Rectal smooth muscle tissue (tissue), 1 donor: ENCODE data around the gene LRRC8C.

ENCODE experiments used
- H3K27ac ChIP-seq: one replicate; pipeline ENCODE4 v1.7.0; 2013; ENCODE audit warnings: low read depth, low read length, inconsistent platforms
- H3K27me3 ChIP-seq: one replicate; pipeline ENCODE4 v1.7.0; 2013; ENCODE audit warnings: low read length; ENCODE audit not compliant: control insufficient read depth, insufficient read depth
- H3K36me3 ChIP-seq: one replicate; pipeline ENCODE4 v1.7.0; 2013; ENCODE audit warnings: low read length; ENCODE audit not compliant: control insufficient read depth, insufficient read depth
- H3K4me1 ChIP-seq: one replicate; pipeline ENCODE4 v1.7.0; 2013; ENCODE audit warnings: low read length; ENCODE audit not compliant: control insufficient read depth, insufficient read depth
- H3K4me3 ChIP-seq: one replicate; pipeline ENCODE4 v1.7.0; 2013; ENCODE audit warnings: low read length
- H3K9ac ChIP-seq: one replicate; pipeline ENCODE4 v1.7.0; 2013; ENCODE audit warnings: low read length

The LRRC8C gene

GRCh38 chr1:89600451-89601224, 32.3 kb upstream of the LRRC8C start:
- Histone ChIP-seq H3K9ac (no peak overlapping the region), H3K27me3 (no peaks in the 10 kb centered on the region), H3K36me3 (no peaks in the 10 kb centered on the region), H3K4me3 (no peak overlapping the region), H3K27ac (no peak overlapping the region), H3K4me1 (no peaks in the 10 kb centered on the region)

DNA sequence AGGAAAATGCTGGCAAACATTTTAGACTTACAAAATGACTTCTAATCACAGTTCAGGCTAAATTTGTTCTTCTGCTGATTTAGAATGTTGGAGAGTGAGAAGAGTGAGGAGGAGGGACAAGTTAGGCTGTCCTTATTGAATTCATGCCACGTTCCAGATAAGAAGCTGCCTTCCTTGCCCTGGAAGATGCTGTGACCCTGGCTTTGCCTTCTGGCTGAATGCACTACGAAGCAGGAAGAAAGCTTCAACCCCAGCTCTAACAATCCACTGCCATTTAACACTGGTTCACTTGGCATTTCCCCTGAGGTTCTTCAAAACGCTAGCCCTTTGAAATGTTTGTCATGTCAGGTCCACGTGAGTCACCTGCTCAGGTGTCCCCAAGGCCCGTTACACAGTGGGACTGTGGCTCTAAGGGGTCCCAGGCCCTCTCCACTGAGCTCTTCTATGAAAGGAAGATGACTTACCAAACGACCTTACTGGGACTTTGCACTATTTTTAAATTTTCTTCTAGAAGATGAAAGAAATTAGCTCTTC, 30.0 kb upstream of the LRRC8C start:
- Histone ChIP-seq H3K4me1 (no peaks in the 10 kb centered on the region), H3K36me3 (no peaks in the 10 kb centered on the region), H3K27me3 (no peaks in the 10 kb centered on the region), H3K27ac (no peak overlapping the region), H3K9ac (no peak overlapping the region), H3K4me3 (no peak overlapping the region)

- Histone ChIP-seq H3K4me3 (no peak overlapping the region), H3K4me1 (no peaks in the 10 kb centered on the region), H3K36me3 (no peaks in the 10 kb centered on the region), H3K9ac (no peak overlapping the region), H3K27me3 (no peaks in the 10 kb centered on the region), H3K27ac (no peak overlapping the region)
Observed at GRCh38 chr1:89603651-89604413, 29.1 kb upstream of the LRRC8C start.

DNA sequence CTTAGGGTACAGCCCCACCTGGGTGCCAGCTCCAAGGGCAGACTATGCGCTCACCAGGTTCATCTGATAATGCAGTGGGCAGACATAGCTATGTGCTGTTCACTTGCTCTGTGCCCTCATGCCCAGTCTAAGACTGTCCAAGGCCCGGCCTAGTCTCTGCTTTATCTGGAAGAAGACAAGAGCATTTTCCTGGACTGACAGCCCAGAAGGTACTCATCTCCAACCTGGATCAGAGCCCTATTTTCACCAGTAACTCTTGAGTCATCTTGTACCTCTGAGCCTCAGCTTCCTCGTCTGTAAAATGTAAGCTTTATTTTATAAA, 28.5 kb upstream of the LRRC8C start:
- Histone ChIP-seq H3K4me3 (no peak overlapping the region), H3K9ac (no peak overlapping the region), H3K36me3 (no peaks in the 10 kb centered on the region), H3K27me3 (no peaks in the 10 kb centered on the region), H3K4me1 (no peaks in the 10 kb centered on the region), H3K27ac (no peak overlapping the region)

GRCh38 chr1:89605692-89606091, 27.2 kb upstream of the LRRC8C start:
- Histone ChIP-seq H3K4me3 (no peak overlapping the region), H3K27me3 (no peaks in the 10 kb centered on the region), H3K4me1 (no peaks in the 10 kb centered on the region), H3K36me3 (no peaks in the 10 kb centered on the region), H3K27ac (no peak overlapping the region), H3K9ac (no peak overlapping the region)

DNA sequence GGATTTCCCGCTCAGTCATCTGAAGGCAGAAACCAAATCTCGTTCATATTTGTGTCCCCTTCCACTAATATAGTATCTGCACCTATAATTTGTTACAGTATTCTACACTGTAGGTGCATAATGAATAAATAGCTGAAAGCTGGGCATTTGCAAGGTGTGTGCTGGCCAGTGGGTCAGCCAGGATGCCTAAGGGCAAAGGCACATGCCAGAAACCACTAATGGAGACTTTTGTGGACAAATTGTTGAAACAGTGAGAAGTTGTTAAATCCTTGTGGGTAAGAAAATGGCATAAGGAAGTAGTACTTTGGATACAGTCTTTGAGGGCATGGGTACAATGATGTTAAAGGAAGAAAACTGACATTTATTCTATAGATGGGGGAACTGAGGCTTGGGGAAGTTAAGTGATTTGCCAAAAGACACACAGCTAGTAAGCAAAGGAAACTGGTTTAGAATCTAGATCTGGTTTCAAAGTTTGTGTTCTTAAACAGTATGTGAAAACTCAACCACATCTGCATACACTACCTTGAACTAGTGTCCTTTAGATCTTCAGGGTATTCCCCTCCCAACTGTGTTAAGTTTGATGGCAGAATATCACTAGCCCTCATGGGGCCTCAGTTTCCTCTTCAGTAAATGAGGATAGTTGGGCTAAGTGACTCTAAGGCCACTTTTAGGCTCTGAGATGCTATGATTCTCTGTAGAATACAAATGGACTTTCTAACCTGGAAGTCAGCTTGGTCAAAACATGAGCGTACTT, 26.5 kb upstream of the LRRC8C start:
- Histone ChIP-seq H3K4me1 (no peaks in the 10 kb centered on the region), H3K9ac (no peak overlapping the region), H3K36me3 (no peaks in the 10 kb centered on the region), H3K27me3 (no peaks in the 10 kb centered on the region), H3K27ac (no peak overlapping the region), H3K4me3 (no peak overlapping the region)

DNA sequence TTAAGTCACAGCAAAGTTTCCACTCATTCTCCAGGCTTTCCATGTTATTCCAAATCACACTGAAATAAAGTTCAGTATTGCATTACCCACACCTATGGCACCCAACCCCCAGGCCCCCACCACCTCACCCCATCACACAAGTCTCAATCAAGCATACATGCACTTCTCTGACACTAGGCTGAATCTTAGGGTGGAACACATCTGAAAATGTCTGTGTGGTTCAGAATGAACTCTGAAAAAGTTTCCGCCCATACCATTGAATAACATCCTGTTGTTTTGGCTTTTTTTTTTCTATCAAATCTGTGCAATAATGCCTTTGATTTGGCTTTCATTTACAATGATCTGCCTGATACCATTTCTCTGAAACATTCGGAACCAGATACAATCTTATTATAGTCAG, 25.8 kb upstream of the LRRC8C start:
- no peak overlapping the region for H3K27ac ChIP-seq
- no peaks in the 10 kb centered on the region for H3K4me1 ChIP-seq
- H3K4me3 ChIP-seq: no peak overlapping the region

GRCh38 chr1:89607586-89608318, 25.2 kb upstream of the LRRC8C start:
- Histone ChIP-seq H3K9ac (no peak overlapping the region), H3K27ac (no peak overlapping the region)

More for the DNA sequence above, 25.8 kb upstream of the LRRC8C start:
- no peak overlapping the region for H3K9ac ChIP-seq
- no peaks in the 10 kb centered on the region for H3K27me3 ChIP-seq
- no peaks in the 10 kb centered on the region for H3K36me3 ChIP-seq

DNA sequence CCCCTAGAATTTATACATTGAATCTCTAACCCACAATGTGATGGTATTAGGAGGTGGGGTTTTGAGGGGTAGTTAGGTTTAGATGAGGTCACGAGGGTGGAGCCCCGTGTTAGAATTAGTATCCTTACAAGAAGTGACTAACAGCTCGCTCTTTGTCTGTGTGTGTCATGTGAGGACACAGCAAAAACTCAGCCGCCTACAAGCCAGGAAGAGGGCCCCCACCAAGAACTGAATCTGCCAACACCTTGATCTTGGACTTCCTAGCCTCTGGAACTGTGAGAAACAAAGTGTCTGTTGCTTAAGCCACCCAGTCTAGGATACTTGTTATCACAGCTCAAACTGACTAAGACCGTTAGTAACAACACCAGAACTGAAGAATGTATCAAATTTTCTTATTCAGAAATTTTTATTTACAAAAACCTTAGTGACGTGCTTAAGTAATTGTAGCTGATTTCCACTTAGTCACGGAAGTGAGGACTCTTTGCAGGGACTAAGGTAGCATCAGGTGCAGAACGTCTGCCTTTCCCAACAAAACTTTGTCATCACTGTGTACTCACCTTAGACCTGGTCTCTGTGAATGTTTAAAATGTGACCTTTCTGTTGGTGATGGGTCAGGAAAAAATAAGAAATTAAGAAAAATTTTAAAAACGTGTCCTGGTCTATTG, 24.5 kb upstream of the LRRC8C start:
- Histone ChIP-seq H3K4me1 (no peaks in the 10 kb centered on the region), H3K4me3 (no peak overlapping the region), H3K9ac (no peak overlapping the region), H3K27me3 (no peaks in the 10 kb centered on the region), H3K27ac (no peak overlapping the region), H3K36me3 (no peaks in the 10 kb centered on the region)

More at GRCh38 chr1:89607586-89608318, 25.2 kb upstream of the LRRC8C start:
- Histone ChIP-seq H3K4me1 (no peaks in the 10 kb centered on the region), H3K36me3 (no peaks in the 10 kb centered on the region), H3K4me3 (no peak overlapping the region), H3K27me3 (no peaks in the 10 kb centered on the region)

DNA sequence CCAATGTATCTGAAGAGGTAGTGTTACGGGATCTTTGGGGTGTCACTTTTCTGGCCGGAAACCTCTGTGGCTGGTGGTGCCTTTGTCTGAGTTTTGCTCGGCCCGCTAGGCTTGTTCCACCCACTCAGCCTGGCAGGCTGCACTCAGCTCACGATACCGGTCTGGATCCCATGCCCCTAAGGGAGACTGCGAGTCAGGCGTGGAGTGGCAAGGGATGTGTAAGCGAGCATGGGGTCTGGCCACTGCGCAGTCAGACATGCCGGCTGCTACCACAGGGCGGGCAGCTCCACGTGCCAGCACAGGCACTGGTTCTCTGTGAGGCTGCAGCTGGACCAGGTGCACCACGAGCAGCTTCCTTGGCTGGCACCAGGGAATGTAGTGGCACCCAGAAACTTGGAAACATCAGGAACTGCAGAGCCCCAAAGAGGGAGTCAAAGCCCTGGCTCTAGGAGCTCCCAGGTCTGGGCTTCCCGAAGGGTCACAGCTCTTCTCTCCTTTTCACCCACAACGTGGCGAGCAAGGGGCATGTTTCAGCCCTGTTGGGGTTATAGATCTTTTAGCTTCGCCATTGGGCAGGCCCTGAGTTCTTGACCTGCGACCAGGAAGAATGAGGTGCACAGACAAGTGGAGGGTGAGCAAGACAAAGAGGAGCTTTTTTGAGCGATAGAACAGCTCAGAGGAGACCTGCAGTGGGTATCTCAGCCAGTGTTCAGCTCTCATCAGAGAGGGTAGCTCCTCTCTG, 23.8 kb upstream of the LRRC8C start:
- Histone ChIP-seq H3K36me3 (no peaks in the 10 kb centered on the region), H3K4me1 (no peaks in the 10 kb centered on the region), H3K27me3 (no peaks in the 10 kb centered on the region), H3K27ac (no peak overlapping the region), H3K9ac (no peak overlapping the region), H3K4me3 (no peak overlapping the region)

DNA sequence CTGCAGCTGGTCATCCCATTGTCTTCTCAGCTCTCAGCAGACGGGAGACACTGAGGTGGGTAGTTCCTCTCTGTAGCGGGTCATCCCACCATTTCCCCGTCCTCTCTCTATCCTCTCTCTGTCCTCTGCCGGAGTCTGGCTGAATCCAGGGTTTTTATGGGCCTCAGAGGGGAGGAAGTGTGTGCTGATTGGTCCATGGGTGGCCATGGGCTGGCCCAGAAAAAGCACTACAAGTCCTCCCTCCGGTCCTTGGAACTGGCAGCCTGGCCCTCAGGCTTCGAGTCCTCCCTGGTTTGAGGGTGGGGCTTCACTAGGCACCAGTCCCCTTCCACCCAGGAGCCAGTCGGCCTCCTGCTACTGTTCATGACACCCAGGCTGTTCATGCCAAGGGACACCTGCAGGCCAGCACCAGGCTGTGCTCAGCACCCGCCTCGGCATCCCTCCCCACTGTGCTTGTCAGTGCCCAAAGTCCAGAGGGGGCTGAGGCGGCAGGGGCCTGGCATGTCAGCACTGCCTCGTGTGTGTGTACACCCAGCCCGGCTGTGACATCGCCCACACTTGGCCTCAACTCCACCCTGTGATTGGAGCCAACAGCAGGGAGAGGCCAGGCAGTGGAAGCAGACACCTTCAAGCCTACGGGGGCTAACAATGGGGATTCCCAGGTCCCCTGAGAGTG, 23.0 kb upstream of the LRRC8C start:
- Histone ChIP-seq H3K36me3 (no peaks in the 10 kb centered on the region), H3K9ac (no peak overlapping the region), H3K4me1 (no peaks in the 10 kb centered on the region), H3K27ac (no peak overlapping the region), H3K4me3 (no peak overlapping the region), H3K27me3 (no peaks in the 10 kb centered on the region)
